ENCODE results near the gene QSOX2.

The QSOX2 gene

GRCh38 chr9:136178773-136179075 is 66.9 kb downstream of the QSOX2 start:
- Histone ChIP-seq H3K36me3 (ENCODE audit: insufficient read depth, low read length) (no peaks in the 10 kb centered on the region), H3K27me3 (ENCODE audit: insufficient read depth, low read length) (0 out of 2 replicates have a peak, but pooled peaks cover 4% of the 10 kb centered on the region), H3K79me2 (ENCODE audit: insufficient read depth, low read length) (no peaks in the 10 kb centered on the region), H3K9me2 (ENCODE audit: low read depth, low read length) (no peaks in the 10 kb centered on the region), H3K4me1 (ENCODE audit: insufficient read depth, low read length, severe bottlenecking) (no peaks in the 10 kb centered on the region), H4K20me1 (ENCODE audit: insufficient read depth, low read length) (no peaks in the 10 kb centered on the region), H3K27ac (ENCODE audit: low read depth, low read length, poor library complexity, severe bottlenecking) (no peak overlapping the region), H3K9me3 (ENCODE audit: low read length) (no peaks in the 10 kb centered on the region), H3K4me2 (ENCODE audit: low read length) (no peak overlapping the region), H3K9ac (ENCODE audit: low read length) (no peak overlapping the region), H3K4me3 (ENCODE audit: low read depth, low read length, poor library complexity, severe bottlenecking) (no peak overlapping the region), H2AFZ (ENCODE audit: low read length) (no peak overlapping the region), H3F3A (ENCODE audit: insufficient read depth, low read length) (no peaks in the 10 kb centered on the region)
- no peak for TF ChIP-seq EZH2 (IDR thresholded peaks at IDR 0.05; ENCODE audit: borderline replicate concordance, low read length)
- TF ChIP-seq CTCF (IDR thresholded peaks at IDR 0.05; ENCODE audit: low read length): no peak

GRCh38 chr9:136178061-136178772 is 67.4 kb downstream of the QSOX2 start:
- no peak for TF ChIP-seq EZH2 (IDR thresholded peaks at IDR 0.05; ENCODE audit: borderline replicate concordance, low read length)
- TF ChIP-seq CTCF (IDR thresholded peaks at IDR 0.05; ENCODE audit: low read length): no peak
- no peaks in the 10 kb centered on the region for H3K9me2 ChIP-seq (ENCODE audit: low read depth, low read length)
- no peaks in the 10 kb centered on the region for H3K4me1 ChIP-seq (ENCODE audit: insufficient read depth, low read length, severe bottlenecking)
- H3F3A ChIP-seq (ENCODE audit: insufficient read depth, low read length): no peaks in the 10 kb centered on the region
- H4K20me1 ChIP-seq (ENCODE audit: insufficient read depth, low read length): no peaks in the 10 kb centered on the region
- H3K27ac ChIP-seq (ENCODE audit: low read depth, low read length, poor library complexity, severe bottlenecking): no peak overlapping the region
- H3K9me3 ChIP-seq (ENCODE audit: low read length): no peaks in the 10 kb centered on the region
- H3K4me2 ChIP-seq (ENCODE audit: low read length): no peak overlapping the region
- no peaks in the 10 kb centered on the region for H3K36me3 ChIP-seq (ENCODE audit: insufficient read depth, low read length)
- no peak overlapping the region for H2AFZ ChIP-seq (ENCODE audit: low read length)
- H3K9ac ChIP-seq (ENCODE audit: low read length): no peak overlapping the region
- no peak overlapping the region for H3K4me3 ChIP-seq (ENCODE audit: low read depth, low read length, poor library complexity, severe bottlenecking)
- 0 out of 2 replicates have a peak, but pooled peaks cover 4% of the 10 kb centered on the region for H3K27me3 ChIP-seq (ENCODE audit: insufficient read depth, low read length)
- H3K79me2 ChIP-seq (ENCODE audit: insufficient read depth, low read length): no peaks in the 10 kb centered on the region

- no peak overlapping the region for H3K9ac ChIP-seq (ENCODE audit: low read length)
Measured at GRCh38 chr9:136177224-136177623, 68.4 kb downstream of the QSOX2 start.

More at GRCh38 chr9:136177224-136177623, 68.4 kb downstream of the QSOX2 start:
- TF ChIP-seq EZH2 (IDR thresholded peaks at IDR 0.05; ENCODE audit: borderline replicate concordance, low read length): no peak
- TF ChIP-seq CTCF (IDR thresholded peaks at IDR 0.05; ENCODE audit: low read length): no peak
- Histone ChIP-seq H3F3A (ENCODE audit: insufficient read depth, low read length) (no peaks in the 10 kb centered on the region), H2AFZ (ENCODE audit: low read length) (no peak overlapping the region), H3K9me2 (ENCODE audit: low read depth, low read length) (no peaks in the 10 kb centered on the region), H3K27me3 (ENCODE audit: insufficient read depth, low read length) (no peaks in the 10 kb centered on the region), H3K4me2 (ENCODE audit: low read length) (no peak overlapping the region), H3K36me3 (ENCODE audit: insufficient read depth, low read length) (no peaks in the 10 kb centered on the region), H3K9me3 (ENCODE audit: low read length) (no peaks in the 10 kb centered on the region), H3K79me2 (ENCODE audit: insufficient read depth, low read length) (no peaks in the 10 kb centered on the region), H3K4me3 (ENCODE audit: low read depth, low read length, poor library complexity, severe bottlenecking) (no peak overlapping the region), H4K20me1 (ENCODE audit: insufficient read depth, low read length) (no peaks in the 10 kb centered on the region), H3K27ac (ENCODE audit: low read depth, low read length, poor library complexity, severe bottlenecking) (no peak overlapping the region), H3K4me1 (ENCODE audit: insufficient read depth, low read length, severe bottlenecking) (no peaks in the 10 kb centered on the region)
